Activated T-helper 1 cell treated with anti-CD3 and anti-CD28 coated beads, Interleukin-12 subunit alpha, Interleukin-12 subunit beta, Interleukin-2, Interleukin-4 antibody, amounts not matched to agents 30 ng/mL and 10 ng/mL and 1 ng/mL, durations not matched to agents 14 hours and 24 hours and 36 hours (primary cell): ENCODE measurements around the gene STK39. TPM values are rescaled to one million over a fixed set of nuclear protein-coding genes. Genes with fewer than 3 reads are reported as not detected.

Source experiments
- DNase-seq: peaks from one replicate; pipeline ENCODE4 v3.0.0; 2021; ENCODE audit warnings: low spot score
- H3K27ac Mint-ChIP-seq: one replicate; pipeline ENCODE4 v1.8.0; 2021; ENCODE audit warnings: mild to moderate bottlenecking, mixed read lengths
- H3K27me3 Mint-ChIP-seq: one replicate; pipeline ENCODE4 v1.8.0; 2022; ENCODE audit warnings: mild to moderate bottlenecking, moderate library complexity, mixed read lengths; ENCODE audit not compliant: insufficient read depth
- H3K36me3 Mint-ChIP-seq: one replicate; pipeline ENCODE4 v1.8.0; 2021; ENCODE audit warnings: low read depth, mixed read lengths
- H3K4me1 Mint-ChIP-seq: one replicate; pipeline ENCODE4 v1.8.0; 2021; ENCODE audit warnings: low read depth, mixed read lengths
- H3K4me3 Mint-ChIP-seq: one replicate; pipeline ENCODE4 v1.8.0; 2021; ENCODE audit warnings: mild to moderate bottlenecking, moderate library complexity, mixed read lengths
- H3K9me3 Mint-ChIP-seq: one replicate; pipeline ENCODE4 v1.8.0; 2021; ENCODE audit warnings: mixed read lengths
- intact Hi-C: fragments of 100-400 bp; cut with micrococcal nuclease; formaldehyde crosslinking; loops from one replicate; pipeline ENCODE4 v1.15.1; 2024
- total RNA-seq: library from RNA; stranded (reverse); gene quantifications from 2 replicates; pipeline ENCODE4 v1.2.3, GENCODE V29; 2022

Gene STK39
- total RNA-seq, 1 donor from 2014 or later, result 32.6 TPM

GRCh38 chr2:168255103-168255502 lies 7.7 kb upstream of the STK39 start:
- Mint-ChIP-seq H3K27ac (no peak overlapping the region), H3K4me1 (no peaks in the 10 kb centered on the region), H3K4me3 (no peak overlapping the region), H3K9me3 (peaks cover 18% of the 10 kb centered on the region), H3K36me3 (no peaks in the 10 kb centered on the region), H3K27me3 (peaks cover 7% of the 10 kb centered on the region)
- intact Hi-C loops, result no loop called here
- DNase-seq, result no peak

GRCh38 chr2:168254158-168254935 lies 7.0 kb upstream of the STK39 start:
- H3K4me3 Mint-ChIP-seq, result no peak overlapping the region
- H3K27me3 Mint-ChIP-seq, result peaks cover 7% of the 10 kb centered on the region
- intact Hi-C loops, result no loop called here
- DNase-seq, result no peak
- H3K4me1 Mint-ChIP-seq, result no peaks in the 10 kb centered on the region
- H3K9me3 Mint-ChIP-seq, result peaks cover 16% of the 10 kb centered on the region
- H3K36me3 Mint-ChIP-seq, result no peaks in the 10 kb centered on the region
- H3K27ac Mint-ChIP-seq, result no peak overlapping the region

GRCh38 chr2:168253379-168253778 lies 6.0 kb upstream of the STK39 start:
- no peak for DNase-seq
- Mint-ChIP-seq H3K27ac (no peak overlapping the region), H3K27me3 (peaks cover 7% of the 10 kb centered on the region), H3K36me3 (no peaks in the 10 kb centered on the region), H3K4me3 (no peak overlapping the region), H3K4me1 (peaks cover 4% of the 10 kb centered on the region), H3K9me3 (peaks cover 6% of the 10 kb centered on the region)
- intact Hi-C loops, result no loop called here

- intact Hi-C loops, result no loop called here
- Mint-ChIP-seq H3K27ac (no peak overlapping the region), H3K27me3 (peaks cover 7% of the 10 kb centered on the region), H3K36me3 (no peaks in the 10 kb centered on the region), H3K4me1 (peaks cover 8% of the 10 kb centered on the region), H3K9me3 (peaks cover 4% of the 10 kb centered on the region), H3K4me3 (no peak overlapping the region)
- DNase-seq, result no peak
These were observed 5.6 kb upstream of the STK39 start for GRCh38 chr2:168252976-168253375.

- intact Hi-C loops, result loop anchor here (1.0 to 5.0 kb wide), 11 partner anchors 22 to 1326 kb away; partner anchors contain the start of genes B3GALT1, CERS6, FASTKD1 and LRP2
- peaks cover 7% of the 10 kb centered on the region for H3K36me3 Mint-ChIP-seq
These were observed 683 bp downstream of the STK39 start for GRCh38 chr2:168246483-168247340.

GRCh38 chr2:168246072-168246482 lies 1.3 kb downstream of the STK39 start:
- Mint-ChIP-seq H3K27me3 (peaks cover 2% of the 10 kb centered on the region), H3K9me3 (no peaks in the 10 kb centered on the region), H3K27ac (peak overlapping the region; percentile 95), H3K4me1 (peaks cover 38% of the 10 kb centered on the region), H3K4me3 (peak overlapping the region; percentile 95), H3K36me3 (peaks cover 7% of the 10 kb centered on the region)
- intact Hi-C loops, result loop anchor here (1.0 to 5.0 kb wide), 9 partner anchors 21 to 1326 kb away; partner anchors contain the start of genes B3GALT1, CERS6, FASTKD1 and LRP2
- no peak for DNase-seq

More at GRCh38 chr2:168246483-168247340, 683 bp downstream of the STK39 start:
- H3K4me1 Mint-ChIP-seq, result peaks cover 38% of the 10 kb centered on the region
- peaks cover 2% of the 10 kb centered on the region for H3K27me3 Mint-ChIP-seq
- H3K27ac Mint-ChIP-seq, result peak overlapping the region; percentile 95
- peak; percentile 76 for DNase-seq
- H3K4me3 Mint-ChIP-seq, result peak overlapping the region; percentile 95
- peaks cover under 1% of the 10 kb centered on the region for H3K9me3 Mint-ChIP-seq

GRCh38 chr2:168245074-168245825 lies 2.1 kb downstream of the STK39 start:
- H3K36me3 Mint-ChIP-seq, result peaks cover 7% of the 10 kb centered on the region
- DNase-seq, result no peak
- intact Hi-C loops, result loop anchor here (5.0 kb wide), 4 partner anchors 212 to 1327 kb away; partner anchors contain the start of genes B3GALT1, CERS6 and FASTKD1
- H3K27ac Mint-ChIP-seq, result peak overlapping the region; percentile 87
- peak overlapping the region; percentile 90 for H3K4me3 Mint-ChIP-seq
- peaks cover 2% of the 10 kb centered on the region for H3K27me3 Mint-ChIP-seq
- peaks cover 38% of the 10 kb centered on the region for H3K4me1 Mint-ChIP-seq
- no peaks in the 10 kb centered on the region for H3K9me3 Mint-ChIP-seq

GRCh38 chr2:168244318-168244717 lies 3.1 kb downstream of the STK39 start:
- Mint-ChIP-seq H3K27ac (peak overlapping the region; percentile 71), H3K9me3 (no peaks in the 10 kb centered on the region), H3K27me3 (peaks cover 2% of the 10 kb centered on the region), H3K4me3 (peak overlapping the region; percentile 90), H3K36me3 (peaks cover 7% of the 10 kb centered on the region), H3K4me1 (peaks cover 38% of the 10 kb centered on the region)
- intact Hi-C loops, result loop anchor here (1.0 kb wide), 3 partner anchors 33 to 246 kb away; no protein-coding TSS in a partner anchor
- peak; percentile 45 for DNase-seq

- Mint-ChIP-seq H3K4me3 (peak overlapping the region; percentile 11), H3K36me3 (peaks cover 8% of the 10 kb centered on the region), H3K9me3 (no peaks in the 10 kb centered on the region), H3K27me3 (peaks cover 2% of the 10 kb centered on the region), H3K27ac (no peak overlapping the region), H3K4me1 (peaks cover 34% of the 10 kb centered on the region)
- intact Hi-C loops, result loop anchor here (1.0 kb wide), 1 partner anchor 9 kb away; no protein-coding TSS in a partner anchor
- DNase-seq, result no peak
These were observed 4.3 kb downstream of the STK39 start for GRCh38 chr2:168243061-168243460.

GRCh38 chr2:168241746-168242145 lies 5.6 kb downstream of the STK39 start:
- peaks cover 36% of the 10 kb centered on the region for H3K4me1 Mint-ChIP-seq
- intact Hi-C loops, result no loop called here
- no peak for DNase-seq
- H3K27ac Mint-ChIP-seq, result no peak overlapping the region
- H3K27me3 Mint-ChIP-seq, result peaks cover 2% of the 10 kb centered on the region
- H3K9me3 Mint-ChIP-seq, result no peaks in the 10 kb centered on the region
- H3K4me3 Mint-ChIP-seq, result no peak overlapping the region
- H3K36me3 Mint-ChIP-seq, result peaks cover 11% of the 10 kb centered on the region

GRCh38 chr2:168241208-168241607 lies 6.2 kb downstream of the STK39 start:
- Mint-ChIP-seq H3K27me3 (peaks cover 2% of the 10 kb centered on the region), H3K27ac (no peak overlapping the region), H3K36me3 (peaks cover 11% of the 10 kb centered on the region), H3K4me3 (no peak overlapping the region), H3K4me1 (peaks cover 36% of the 10 kb centered on the region), H3K9me3 (no peaks in the 10 kb centered on the region)
- no peak for DNase-seq
- intact Hi-C loops, result no loop called here

GRCh38 chr2:168239281-168239680 lies 8.1 kb downstream of the STK39 start:
- Mint-ChIP-seq H3K4me1 (peaks cover 26% of the 10 kb centered on the region), H3K27ac (no peak overlapping the region), H3K4me3 (no peak overlapping the region), H3K36me3 (peaks cover 10% of the 10 kb centered on the region), H3K9me3 (no peaks in the 10 kb centered on the region), H3K27me3 (no peaks in the 10 kb centered on the region)
- intact Hi-C loops, result no loop called here
- DNase-seq, result no peak
